Skeletal muscle tissue (tissue), 4 donors: ENCODE data around the gene OR6X1. TPM values are rescaled to one million over a fixed set of nuclear protein-coding genes. Genes with fewer than 3 reads are reported as not detected.
"Not testable (repeated sequence)": the region's sequence is repeated elsewhere in the genome, so short reads cannot be mapped to it uniquely, and the experiment has no call there.

ENCODE experiments used
- H3K27ac ChIP-seq: one replicate; pipeline ENCODE4 v1.7.0; 2013; ENCODE audit warnings: mild to moderate bottlenecking, low read depth, low read length, inconsistent platforms
- H3K27me3 ChIP-seq, 3 donors: one replicate each; pipeline ENCODE4 v1.7.0; 2013; ENCODE audit warnings: low read length in 3 of 3; ENCODE audit not compliant: control insufficient read depth in 3 of 3, insufficient read depth in 3 of 3
- H3K36me3 ChIP-seq, 3 donors: one replicate each; pipeline ENCODE4 v1.7.0; 2013; ENCODE audit warnings: low read length in 3 of 3; ENCODE audit not compliant: control insufficient read depth in 3 of 3, insufficient read depth in 3 of 3
- H3K4me1 ChIP-seq, 3 donors: one replicate each; pipeline ENCODE4 v1.7.0; 2013; ENCODE audit warnings: low read length in 3 of 3, mild to moderate bottlenecking in 3 of 3; ENCODE audit not compliant: control insufficient read depth in 3 of 3, insufficient read depth in 3 of 3
- H3K4me3 ChIP-seq, 3 donors: one replicate each; pipeline ENCODE4 v1.7.0; 2013; ENCODE audit warnings: low read length in 3 of 3
- H3K9ac ChIP-seq, 3 donors: one replicate each; pipeline ENCODE4 v1.7.0; 2013; ENCODE audit warnings: low read length in 3 of 3, mild to moderate bottlenecking in 3 of 3, moderate library complexity in 2 of 3, low read depth in 1 of 3
- H3K9me3 ChIP-seq, 3 donors: one replicate each; pipeline ENCODE4 v1.7.0; 2013; ENCODE audit warnings: low read length in 3 of 3; ENCODE audit not compliant: control insufficient read depth in 3 of 3
- total RNA-seq: library from RNA; depleted of rRNA; stranded (reverse); fragments of >200 nt; gene quantifications from one replicate; pipeline ENCODE4 v1.2.3, GENCODE V29; 2014
- donor health status: Osteomylitis.

The OR6X1 gene
- total RNA-seq, 1 donor from 2014 or later = not detected

- H3K36me3 ChIP-seq = peaks cover 6 to 16% (median 6%) of the 10 kb centered on the region in 3 donors
- peak within 1 kb of the TSS; percentile 77 to 95 (median 91) for H3K4me3 ChIP-seq
- H3K27me3 ChIP-seq = no peaks in the 10 kb centered on the region
- peaks cover 10 to 16% (median 16%) of the 10 kb centered on the region in 3 donors for H3K4me1 ChIP-seq
- no peaks in the 10 kb centered on the region for H3K9me3 ChIP-seq
- peak within 1 kb of the TSS; percentile 87 to 91 (median 91) for H3K9ac ChIP-seq
- peak within 1 kb of the TSS; percentile 72 for H3K27ac ChIP-seq
Observed at GRCh38 chr11:123741159-123742030, 12.9 kb downstream of the OR6X1 start, which contains the start of gene ZNF202. Gene ZNF202, minus strand, starts transcription at chr11:123741660. Its CDS starts 10,772 bp downstream, at chr11:123730888.

- H3K27ac ChIP-seq = peak overlapping the region; percentile 72
Observed at GRCh38 chr11:123740787-123741158, 13.5 kb downstream of the OR6X1 start.

GRCh38 chr11:123738374-123738773, 15.9 kb downstream of the OR6X1 start:
- peaks cover 6 to 20% (median 17%) of the 10 kb centered on the region in 3 donors for H3K36me3 ChIP-seq
- H3K4me1 ChIP-seq = peaks cover 10 to 16% (median 16%) of the 10 kb centered on the region in 3 donors
- H3K27ac ChIP-seq = no peak overlapping the region
- no peaks in the 10 kb centered on the region for H3K9me3 ChIP-seq
- H3K4me3 ChIP-seq = no peak overlapping the region
- H3K9ac ChIP-seq = no peak overlapping the region
- H3K27me3 ChIP-seq = no peaks in the 10 kb centered on the region

More at GRCh38 chr11:123740787-123741158, 13.5 kb downstream of the OR6X1 start:
- Histone ChIP-seq H3K4me3 (peak overlapping the region; percentile 77 to 95 (median 91)), H3K27me3 (no peaks in the 10 kb centered on the region), H3K36me3 (peaks cover 6 to 17% (median 6%) of the 10 kb centered on the region in 3 donors), H3K9ac (peak overlapping the region; percentile 87 to 91 (median 91)), H3K9me3 (no peaks in the 10 kb centered on the region), H3K4me1 (peaks cover 10 to 16% (median 16%) of the 10 kb centered on the region in 3 donors)

GRCh38 chr11:123736769-123737168, 17.5 kb downstream of the OR6X1 start:
- Histone ChIP-seq H3K4me1 (peaks cover 10 to 12% (median 10%) of the 10 kb centered on the region in 3 donors), H3K4me3 (no peak overlapping the region), H3K36me3 (peaks cover 6 to 20% (median 19%) of the 10 kb centered on the region in 3 donors)

GRCh38 chr11:123729602-123730001, 24.7 kb downstream of the OR6X1 start:
- Histone ChIP-seq H3K27ac (no peak overlapping the region), H3K36me3 (peaks cover 59 to 73% (median 62%) of the 10 kb centered on the region in 3 donors), H3K9ac (no peak overlapping the region), H3K27me3 (no peaks in the 10 kb centered on the region), H3K4me1 (no peaks in the 10 kb centered on the region), H3K9me3 (no peaks in the 10 kb centered on the region), H3K4me3 (no peak overlapping the region)

More at GRCh38 chr11:123736769-123737168, 17.5 kb downstream of the OR6X1 start:
- Histone ChIP-seq H3K27me3 (no peaks in the 10 kb centered on the region), H3K9ac (no peak overlapping the region), H3K9me3 (no peaks in the 10 kb centered on the region), H3K27ac (no peak overlapping the region)

GRCh38 chr11:123725995-123726655, 28.2 kb downstream of the OR6X1 start:
- H3K27ac ChIP-seq = no peak overlapping the region
- H3K36me3 ChIP-seq = peaks cover 59 to 69% (median 66%) of the 10 kb centered on the region in 3 donors
- H3K4me3 ChIP-seq = no peak overlapping the region
- H3K9ac ChIP-seq = no peak overlapping the region
- H3K27me3 ChIP-seq = no peaks in the 10 kb centered on the region
- H3K4me1 ChIP-seq = no peaks in the 10 kb centered on the region
- H3K9me3 ChIP-seq = no peaks in the 10 kb centered on the region

- Histone ChIP-seq H3K9ac (no peak overlapping the region), H3K4me3 (no peak overlapping the region), H3K9me3 (no peaks in the 10 kb centered on the region), H3K4me1 (no peaks in the 10 kb centered on the region), H3K27ac (no peak overlapping the region), H3K27me3 (no peaks in the 10 kb centered on the region), H3K36me3 (peaks cover 0 to 6% (median 5%) of the 10 kb centered on the region in 3 donors)
Observed at GRCh38 chr11:123719452-123719851, 34.9 kb downstream of the OR6X1 start.

- Histone ChIP-seq H3K27me3 (no peaks in the 10 kb centered on the region), H3K27ac (no peak overlapping the region), H3K36me3 (no peaks in the 10 kb centered on the region), H3K4me3 (no peak overlapping the region), H3K4me1 (no peaks in the 10 kb centered on the region), H3K9ac (no peak overlapping the region), H3K9me3 (no peaks in the 10 kb centered on the region)
Observed at GRCh38 chr11:123718469-123718868, 35.8 kb downstream of the OR6X1 start.

- Histone ChIP-seq H3K27me3 (no peaks in the 10 kb centered on the region), H3K27ac (no peak overlapping the region), H3K36me3 (no peaks in the 10 kb centered on the region), H3K4me3 (no peak overlapping the region), H3K9me3 (no peaks in the 10 kb centered on the region), H3K9ac (no peak overlapping the region), H3K4me1 (no peaks in the 10 kb centered on the region)
Observed at GRCh38 chr11:123718063-123718462, 36.3 kb downstream of the OR6X1 start.

- not testable (repeated sequence) for H3K36me3 ChIP-seq, H3K27me3 ChIP-seq, H3K27ac ChIP-seq, H3K9me3 ChIP-seq, H3K4me1 ChIP-seq, H3K4me3 ChIP-seq, H3K9ac ChIP-seq
Observed at GRCh38 chr11:123712627-123713026, 41.7 kb downstream of the OR6X1 start.
